K562 (cell line): ENCODE data around the gene STAT4. TPM values are rescaled to one million over a fixed set of nuclear protein-coding genes. Genes with fewer than 3 reads are reported as not detected.

Experiments
- ATF4 ChIP-seq: fragments of 450-650 bp; formaldehyde crosslinking; IDR thresholded peaks from 2 replicates; pipeline ENCODE4 v1.4.0; 2022; ENCODE audit warnings: mild to moderate bottlenecking, moderate library complexity
- BRD9 ChIP-seq: fragments of 450-650 bp; IDR thresholded peaks from 2 replicates; pipeline ENCODE4 v1.6.1; 2018; ENCODE audit warnings: low read depth; ENCODE audit not compliant: partially characterized antibody
- ETS2 ChIP-seq: IDR thresholded peaks from 2 replicates; pipeline ENCODE4 v1.6.1; 2016; ENCODE audit warnings: borderline replicate concordance, missing genetic modification characterization, mild to moderate bottlenecking, moderate library complexity, missing compliant biosample characterization; ENCODE audit not compliant: poor library complexity, severe bottlenecking
- MBD2 ChIP-seq: sonication (generic); IDR thresholded peaks from 2 replicates; pipeline ENCODE4 v1.6.1; 2016; ENCODE audit warnings: low read depth, borderline replicate concordance
- POLR2AphosphoS2 ChIP-seq: IDR thresholded peaks from 2 replicates; pipeline ENCODE4 v1.6.1; 2012; ENCODE audit warnings: low read length, improper control_type of control experiment
- RBM25 ChIP-seq: fragments of 200-400 bp; formaldehyde crosslinking; IDR thresholded peaks from 2 replicates; pipeline ENCODE4 v1.6.1; 2018; ENCODE audit warnings: low read length, low read depth, moderate library complexity; ENCODE audit not compliant: severe bottlenecking
- ZKSCAN1 ChIP-seq: fragments of 150-350 bp; IDR thresholded peaks from 2 replicates; pipeline ENCODE4 v1.6.1; 2016; ENCODE audit warnings: low read depth, low read length
- ZNF511 ChIP-seq: sonication (generic); formaldehyde crosslinking; IDR thresholded peaks from 2 replicates; pipeline ENCODE4 v1.8.0; 2022; ENCODE audit warnings: mild to moderate bottlenecking, missing genetic modification reagents
- ZNF655 ChIP-seq: fragments of 250-450 bp; sonication (Bioruptor Pico); IDR thresholded peaks from 2 replicates; pipeline ENCODE4 v1.5.0; 2021
- ZNF77 ChIP-seq: fragments of 250-450 bp; sonication (Bioruptor Pico); IDR thresholded peaks from 2 replicates; pipeline ENCODE4 v1.5.0; 2020
- polyA plus RNA-seq, 8 experiments: library from polyadenylated mRNA; depleted of rRNA in 4 of 8; stranded (reverse) in 5 of 8; unstranded in 3 of 8; fragments of >200 nt; fragmentation: Nextera tagmentation in 2 of 8; fragmentation: Illumina TruSeq in 1 of 8; extraction: Ambion mirVana in 2 of 8; extraction: Trizol in 1 of 8; gene quantifications; 2 replicates each; pipeline versions ENCODE4 v1.2.1 to v1.2.3, GENCODE V29; 2011 to 2014; ENCODE audit warnings: inconsistent platforms in 1 of 8, missing spikeins in 1 of 8
- total RNA-seq, 7 experiments: library from RNA; depleted of rRNA in 6 of 7; stranded (reverse); fragments of >200 nt in 6 of 7; fragmentation: Illumina TruSeq in 2 of 7; extraction: Trizol in 2 of 7; gene quantifications; 2 replicates each; pipeline versions ENCODE4 v1.2.1 to v1.2.3, GENCODE V29; 2011 to 2021; ENCODE audit warnings: low replicate concordance in 1 of 7
- TF ChIP-seq, protein P1 (sequence below): fragments of 250-450 bp; sonication (Bioruptor Pico); IDR thresholded peaks from 2 replicates; pipeline ENCODE4 v1.5.0; 2021; ENCODE audit warnings: mild to moderate bottlenecking, moderate library complexity
- TF ChIP-seq, protein P2 (sequence below): fragments of 250-450 bp; sonication (Bioruptor Pico); IDR thresholded peaks from 2 replicates; pipeline ENCODE4 v1.6.1; 2021; ENCODE audit warnings: mild to moderate bottlenecking

Gene STAT4
- total and polyA plus RNA-seq, 9 of the 15 experiments (the other 6 are each of a cell fraction or from before 2014, with no cell fraction given) = 0.01 to 0.06 (median 0.03) TPM; not detected in 6

DNA sequence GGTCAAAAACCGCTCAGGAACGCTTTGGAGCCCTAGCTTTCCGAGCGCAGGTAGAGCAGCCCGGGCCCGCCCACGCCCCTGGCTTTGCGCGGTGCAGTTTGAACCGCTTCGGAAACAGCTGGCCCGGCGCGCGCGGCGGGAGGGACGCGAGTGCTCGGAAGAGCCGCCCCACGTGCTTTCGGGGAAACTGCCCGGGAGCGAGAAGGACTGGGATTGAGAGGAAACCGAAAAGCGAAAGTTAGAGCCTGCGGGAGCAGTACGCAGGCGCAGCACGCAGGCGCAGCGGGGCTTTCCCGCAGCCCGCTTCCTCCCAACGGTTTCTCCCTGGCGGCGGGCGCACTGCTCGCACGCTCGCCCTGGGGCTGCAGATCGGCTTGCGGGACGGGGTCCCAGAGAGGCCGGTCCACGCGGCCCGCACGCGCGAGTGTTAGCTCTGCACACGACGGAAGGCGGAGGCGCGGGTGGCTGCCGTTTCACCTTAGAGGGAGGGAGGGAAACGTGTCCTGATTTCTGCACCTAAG is 130.5 kb downstream of the STAT4 start (continued):
- TF ChIP-seq ZNF77 (CRISPR knock-in tag) (no peak), ZNF511 (peak; percentile 92), POLR2AphosphoS2 (no peak), ZKSCAN1 (no peak), ETS2 (no peak), ZNF655 (CRISPR knock-in tag) (no peak), BRD9 (no peak), RBM25 (no peak), ATF4 (CRISPR knock-in tag) (no peak), MBD2 (peak; percentile 43; the same call in 1 of the 2 replicates)
- TF ChIP-seq, protein P1, sequence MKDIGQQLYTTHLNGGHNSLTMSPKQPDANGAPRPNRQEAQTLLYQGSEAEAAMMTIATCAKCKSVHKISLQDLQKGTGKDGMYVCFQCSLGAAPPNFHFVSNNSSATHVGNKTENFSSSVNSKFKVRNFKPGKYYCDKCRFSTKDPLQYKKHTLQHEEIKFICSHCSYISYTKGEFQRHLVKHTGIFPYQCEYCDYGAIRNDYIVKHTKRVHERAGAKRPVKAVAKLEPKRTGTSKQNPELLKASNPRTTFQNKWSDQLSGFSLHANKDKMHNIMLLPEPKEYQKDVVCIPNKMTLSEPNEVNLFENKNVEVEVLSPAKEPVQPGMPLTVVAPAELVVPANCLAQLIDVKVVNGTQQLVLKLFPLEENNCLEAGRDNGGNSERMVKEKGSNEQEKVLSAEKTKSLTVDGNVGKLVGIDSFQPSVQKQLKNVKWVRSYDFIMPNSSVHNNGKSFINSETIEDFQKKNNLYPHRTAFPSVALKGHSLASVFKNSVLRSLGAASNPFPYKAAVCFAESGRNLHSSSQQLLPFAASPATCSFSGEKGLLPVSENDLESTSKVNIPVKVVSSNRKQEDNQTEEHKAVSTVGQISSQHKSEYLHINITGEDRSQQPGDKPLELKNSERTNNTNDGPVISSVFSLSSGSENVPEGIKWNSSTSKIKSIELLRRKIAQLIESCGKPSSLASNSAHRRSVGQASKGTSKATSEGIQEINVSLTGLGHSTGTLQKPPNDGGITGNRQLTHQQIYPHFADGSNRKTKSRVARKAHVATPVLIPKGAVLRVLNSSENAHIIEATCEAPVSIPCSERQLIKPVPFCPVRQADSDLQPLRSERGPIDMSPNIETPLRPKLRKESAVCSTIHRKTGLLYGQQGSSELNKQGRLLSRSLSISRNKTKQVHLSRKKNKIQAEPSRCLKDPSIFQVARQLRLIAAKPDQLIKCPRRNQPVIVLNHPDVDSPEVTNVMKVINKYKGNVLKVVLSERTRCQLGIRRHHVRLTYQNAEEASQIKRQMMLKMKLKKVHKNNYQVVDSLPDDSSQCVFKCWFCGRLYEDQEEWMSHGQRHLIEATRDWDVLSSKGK (CRISPR knock-in tag) = no peak
- TF ChIP-seq, protein P2, sequence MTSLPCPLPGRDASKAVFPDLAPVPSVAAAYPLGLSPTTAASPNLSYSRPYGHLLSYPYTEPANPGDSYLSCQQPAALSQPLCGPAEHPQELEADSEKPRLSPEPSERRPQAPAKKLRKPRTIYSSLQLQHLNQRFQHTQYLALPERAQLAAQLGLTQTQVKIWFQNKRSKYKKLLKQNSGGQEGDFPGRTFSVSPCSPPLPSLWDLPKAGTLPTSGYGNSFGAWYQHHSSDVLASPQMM = no peak
